ENCODE measurements around the gene ITGB1.
A peak's percentile ranks its signal among the peaks of the same experiment; 100 is the strongest.
"Not testable (repeated sequence)": the region's sequence is repeated elsewhere in the genome, so short reads cannot be mapped to it uniquely, and the experiment has no call there.

The ITGB1 gene

DNA sequence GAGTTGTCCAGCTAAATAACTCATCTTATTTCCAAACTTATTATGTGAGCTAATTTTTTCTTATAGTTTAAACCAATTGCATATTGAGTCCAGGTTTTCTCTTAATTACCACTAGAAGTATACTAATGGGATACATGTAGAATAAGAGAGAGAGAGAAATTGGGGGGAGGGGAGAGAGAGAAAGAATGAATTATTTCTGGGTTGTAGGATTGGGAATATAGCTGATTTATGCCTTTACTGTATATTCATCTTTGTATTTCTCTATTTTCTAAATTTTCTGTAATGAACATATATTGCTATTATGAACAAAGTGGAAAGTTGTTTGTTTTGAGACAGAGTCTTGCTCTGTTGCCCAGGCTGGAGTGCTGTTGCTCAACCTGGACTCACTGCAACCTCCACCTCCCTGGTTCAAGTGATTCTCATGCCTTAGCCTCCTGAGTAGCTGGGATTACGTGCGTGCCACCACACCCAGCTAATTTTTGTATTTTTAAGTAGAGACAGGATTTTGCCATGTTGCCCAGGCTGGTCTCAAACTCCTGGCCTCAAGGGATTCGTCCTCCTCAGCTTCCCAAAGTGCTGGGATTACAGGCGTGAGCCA, 26.1 kb upstream of the ITGB1 start:
- H3K4me3 ChIP-seq (replicated peaks; ENCODE audit: low read depth, low read length) = no peak overlapping the region
- TF ChIP-seq, protein P1, sequence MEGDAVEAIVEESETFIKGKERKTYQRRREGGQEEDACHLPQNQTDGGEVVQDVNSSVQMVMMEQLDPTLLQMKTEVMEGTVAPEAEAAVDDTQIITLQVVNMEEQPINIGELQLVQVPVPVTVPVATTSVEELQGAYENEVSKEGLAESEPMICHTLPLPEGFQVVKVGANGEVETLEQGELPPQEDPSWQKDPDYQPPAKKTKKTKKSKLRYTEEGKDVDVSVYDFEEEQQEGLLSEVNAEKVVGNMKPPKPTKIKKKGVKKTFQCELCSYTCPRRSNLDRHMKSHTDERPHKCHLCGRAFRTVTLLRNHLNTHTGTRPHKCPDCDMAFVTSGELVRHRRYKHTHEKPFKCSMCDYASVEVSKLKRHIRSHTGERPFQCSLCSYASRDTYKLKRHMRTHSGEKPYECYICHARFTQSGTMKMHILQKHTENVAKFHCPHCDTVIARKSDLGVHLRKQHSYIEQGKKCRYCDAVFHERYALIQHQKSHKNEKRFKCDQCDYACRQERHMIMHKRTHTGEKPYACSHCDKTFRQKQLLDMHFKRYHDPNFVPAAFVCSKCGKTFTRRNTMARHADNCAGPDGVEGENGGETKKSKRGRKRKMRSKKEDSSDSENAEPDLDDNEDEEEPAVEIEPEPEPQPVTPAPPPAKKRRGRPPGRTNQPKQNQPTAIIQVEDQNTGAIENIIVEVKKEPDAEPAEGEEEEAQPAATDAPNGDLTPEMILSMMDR (IDR thresholded peaks at IDR 0.05; ENCODE audit: low read length, missing control alignments) = no peak
- DNase-seq (ENCODE audit: low read depth) = no peak

DNA sequence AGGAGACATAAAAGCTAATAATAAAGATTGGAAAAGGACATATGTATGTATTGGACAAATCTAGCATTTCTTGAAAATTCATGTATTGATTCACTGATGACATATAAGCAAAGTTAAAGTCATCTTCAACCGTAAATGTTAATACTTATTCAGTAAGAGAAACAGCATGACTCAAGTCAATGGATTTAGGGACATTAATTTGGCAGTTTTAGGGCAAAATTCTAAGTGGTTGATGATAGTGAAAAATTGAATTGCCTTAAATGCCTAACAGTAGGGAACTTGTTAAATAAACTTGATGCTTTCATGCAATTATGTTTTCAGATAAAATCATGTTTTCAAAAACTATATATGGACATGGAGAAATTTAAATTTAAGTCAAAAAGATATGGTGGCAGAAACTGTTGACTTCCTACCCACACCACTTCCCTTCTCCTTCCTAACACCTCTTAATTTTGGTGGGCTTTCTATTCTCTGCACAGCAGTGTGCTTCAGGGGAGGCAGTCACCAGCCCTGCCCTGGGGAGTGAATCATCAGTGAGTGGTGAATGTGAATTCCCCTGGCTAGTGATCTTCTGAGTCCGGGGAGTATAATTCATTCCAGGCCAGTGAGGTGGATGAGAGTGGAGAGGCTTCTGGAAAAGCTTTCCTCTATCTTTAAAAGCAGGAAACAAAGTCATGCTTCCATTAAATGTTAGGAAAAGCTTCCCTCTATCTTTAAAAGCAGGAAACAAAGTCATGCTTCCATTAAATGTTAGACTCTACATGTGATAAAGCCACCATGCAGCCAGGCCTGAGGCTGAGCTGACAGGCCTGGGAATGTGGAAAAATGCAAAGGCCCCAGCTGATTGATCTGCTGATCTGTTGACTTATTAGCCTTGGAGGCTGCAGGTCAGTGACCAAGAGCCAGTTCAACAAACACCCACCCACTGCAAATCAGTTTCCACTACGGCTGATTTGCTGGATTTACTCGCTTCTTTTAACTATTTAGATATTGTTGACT, 25.2 kb upstream of the ITGB1 start:
- TF ChIP-seq, protein P1 (IDR thresholded peaks at IDR 0.05; ENCODE audit: low read length, missing control alignments) = no peak
- H3K4me3 ChIP-seq (replicated peaks; ENCODE audit: low read depth, low read length) = no peak overlapping the region
- DNase-seq (ENCODE audit: low read depth) = peak; percentile 91

DNA sequence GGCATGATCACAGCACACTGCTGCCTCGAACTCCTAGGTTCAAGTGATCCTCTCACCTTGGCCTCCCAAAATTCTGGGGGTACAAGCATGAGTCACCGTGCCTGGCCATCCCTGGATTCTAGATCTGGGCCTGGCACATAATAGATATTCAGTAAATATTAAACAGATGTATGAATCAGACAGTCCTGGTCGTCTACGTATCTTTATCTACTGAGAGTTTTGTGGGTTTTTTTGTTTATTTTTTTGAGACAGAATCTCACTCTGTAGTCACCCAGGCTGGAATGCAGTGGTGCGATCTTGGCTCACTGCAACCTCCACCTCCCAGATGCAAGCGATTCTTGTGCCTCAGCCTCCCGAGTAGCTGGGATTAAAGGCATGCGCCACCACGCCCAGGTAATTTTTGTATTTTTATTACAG, 24.3 kb upstream of the ITGB1 start:
- TF ChIP-seq, protein P1 (IDR thresholded peaks at IDR 0.05; ENCODE audit: low read length, missing control alignments) = no peak
- DNase-seq (ENCODE audit: low read depth) = peak; percentile 83
- H3K4me3 ChIP-seq (replicated peaks; ENCODE audit: low read depth, low read length) = no peak overlapping the region

DNA sequence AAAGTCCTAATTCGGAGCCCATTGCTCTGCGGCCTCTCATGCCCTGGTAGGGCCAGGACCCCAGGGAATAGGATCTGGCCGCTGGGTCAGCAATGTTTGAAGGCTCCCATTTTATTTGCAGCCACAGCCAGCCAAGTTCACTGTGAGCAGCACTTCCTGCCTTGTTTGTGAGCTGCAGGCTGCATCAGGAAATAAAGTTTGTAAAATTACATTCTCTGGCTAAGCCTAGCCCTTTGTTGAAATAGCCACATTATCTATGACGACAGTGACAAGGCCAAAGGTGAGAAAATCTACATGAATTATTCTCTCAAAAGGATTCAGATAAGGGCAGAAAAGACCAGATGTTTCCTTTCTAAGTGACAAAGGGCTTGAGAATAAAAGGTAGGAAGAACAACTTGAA, 23.7 kb upstream of the ITGB1 start:
- TF ChIP-seq, protein P1 (IDR thresholded peaks at IDR 0.05; ENCODE audit: low read length, missing control alignments) = no peak
- DNase-seq (ENCODE audit: low read depth) = peak; percentile 93

DNA sequence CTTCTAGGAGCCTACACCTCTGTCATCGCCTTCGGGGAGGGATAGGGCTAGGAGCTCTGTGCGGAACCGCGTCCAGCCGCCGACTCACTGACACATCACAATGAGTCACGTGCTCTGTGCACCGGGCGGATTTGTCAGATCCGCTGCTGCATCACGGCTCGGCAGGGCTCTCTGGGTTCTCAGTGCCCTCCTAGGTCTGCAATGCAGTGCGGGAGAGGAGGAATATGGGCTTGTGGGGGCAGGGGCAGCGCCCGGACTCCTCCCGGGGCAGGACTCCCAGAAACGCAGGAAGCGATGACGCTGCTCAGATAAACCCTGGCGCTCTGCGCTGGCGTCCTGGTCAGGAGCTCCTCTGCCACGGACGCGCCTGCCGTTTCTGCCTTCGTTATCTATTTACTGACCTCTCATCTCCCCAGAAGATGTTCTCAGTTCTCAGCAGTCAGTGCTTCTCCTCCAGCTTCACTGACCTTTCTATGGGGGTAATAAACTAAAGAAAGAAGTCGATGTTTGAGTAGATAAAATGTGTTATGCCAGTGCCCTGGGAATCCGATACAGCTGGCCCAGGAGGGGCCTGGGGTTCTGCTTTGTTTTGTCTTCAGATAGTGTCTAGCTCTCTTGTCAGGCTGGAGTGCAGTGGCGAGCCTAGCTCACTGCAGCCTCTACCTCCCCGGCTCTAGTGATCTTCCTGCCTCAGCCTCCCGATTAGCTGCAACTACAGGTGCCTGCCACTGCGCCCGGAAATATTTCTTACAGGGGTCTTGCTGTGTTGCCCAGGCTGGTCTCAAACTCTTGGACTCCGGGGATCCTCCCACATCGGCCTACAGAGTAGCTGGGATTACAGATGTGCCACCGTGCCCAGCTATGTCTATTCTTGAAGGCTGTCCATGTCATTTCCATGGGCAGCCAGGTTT, 22.8 kb upstream of the ITGB1 start:
- DNase-seq (ENCODE audit: low read depth) = peak; percentile 99
- peak overlapping the region; percentile 39 for H3K4me3 ChIP-seq (replicated peaks; ENCODE audit: low read depth, low read length)
- TF ChIP-seq, protein P1 (IDR thresholded peaks at IDR 0.05; ENCODE audit: low read length, missing control alignments) = no peak

More for the DNA sequence above, 23.7 kb upstream of the ITGB1 start:
- peak overlapping the region; percentile 6 for H3K4me3 ChIP-seq (replicated peaks; ENCODE audit: low read depth, low read length)

DNA sequence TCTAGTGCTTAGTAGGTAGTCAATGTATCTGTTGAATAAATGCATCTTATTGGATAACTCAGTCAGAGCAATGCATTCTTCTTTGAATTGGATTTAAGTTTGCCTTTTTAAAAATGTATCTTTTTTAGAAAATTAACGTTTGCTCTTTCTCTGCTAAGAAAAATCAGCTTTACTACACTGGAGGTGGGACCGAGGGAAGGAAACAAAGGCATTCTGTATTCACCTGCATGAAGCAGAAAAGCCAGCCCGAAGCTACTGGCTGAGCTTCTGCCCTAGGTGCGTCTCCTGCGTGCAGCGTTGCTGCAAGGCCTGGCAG, 22.2 kb upstream of the ITGB1 start:
- TF ChIP-seq, protein P1 (IDR thresholded peaks at IDR 0.05; ENCODE audit: low read length, missing control alignments) = no peak
- H3K4me3 ChIP-seq (replicated peaks; ENCODE audit: low read depth, low read length) = peak overlapping the region; percentile 39
- DNase-seq (ENCODE audit: low read depth) = no peak

DNA sequence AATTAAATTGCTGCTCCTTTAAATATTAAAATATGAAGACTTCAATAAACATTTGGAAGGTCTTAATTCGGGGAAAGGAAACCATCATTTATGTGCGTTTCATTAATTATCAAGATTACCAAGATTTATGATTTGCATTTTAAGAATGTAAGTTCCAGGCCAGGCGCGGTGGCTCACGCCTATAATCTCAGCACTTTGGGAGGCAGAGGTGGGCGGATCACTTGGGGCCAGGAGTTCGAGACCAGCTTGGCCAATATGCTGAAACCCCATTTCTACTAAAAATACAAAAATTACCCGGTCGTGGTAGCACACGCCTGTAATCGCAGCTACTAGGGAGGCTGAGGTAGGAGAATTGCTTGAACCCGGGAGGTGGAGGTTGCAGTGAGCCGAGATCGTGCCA, 21.7 kb upstream of the ITGB1 start:
- H3K4me3 ChIP-seq (replicated peaks; ENCODE audit: low read depth, low read length); DNase-seq (ENCODE audit: low read depth): not testable (repeated sequence)
